Rectal smooth muscle tissue (tissue), 1 donor: ENCODE results near the gene ADPRHL1.
"Not testable (repeated sequence)": the region's sequence is repeated elsewhere in the genome, so short reads cannot be mapped to it uniquely, and the experiment has no call there.

Experiments used
- H3K27ac ChIP-seq: one replicate; pipeline ENCODE4 v1.7.0; 2013; ENCODE audit warnings: low read depth, low read length, inconsistent platforms
- H3K27me3 ChIP-seq: one replicate; pipeline ENCODE4 v1.7.0; 2013; ENCODE audit warnings: low read length; ENCODE audit not compliant: control insufficient read depth, insufficient read depth
- H3K36me3 ChIP-seq: one replicate; pipeline ENCODE4 v1.7.0; 2013; ENCODE audit warnings: low read length; ENCODE audit not compliant: control insufficient read depth, insufficient read depth
- H3K4me1 ChIP-seq: one replicate; pipeline ENCODE4 v1.7.0; 2013; ENCODE audit warnings: low read length; ENCODE audit not compliant: control insufficient read depth, insufficient read depth
- H3K4me3 ChIP-seq: one replicate; pipeline ENCODE4 v1.7.0; 2013; ENCODE audit warnings: low read length
- H3K9ac ChIP-seq: one replicate; pipeline ENCODE4 v1.7.0; 2013; ENCODE audit warnings: low read length

The ADPRHL1 gene

DNA sequence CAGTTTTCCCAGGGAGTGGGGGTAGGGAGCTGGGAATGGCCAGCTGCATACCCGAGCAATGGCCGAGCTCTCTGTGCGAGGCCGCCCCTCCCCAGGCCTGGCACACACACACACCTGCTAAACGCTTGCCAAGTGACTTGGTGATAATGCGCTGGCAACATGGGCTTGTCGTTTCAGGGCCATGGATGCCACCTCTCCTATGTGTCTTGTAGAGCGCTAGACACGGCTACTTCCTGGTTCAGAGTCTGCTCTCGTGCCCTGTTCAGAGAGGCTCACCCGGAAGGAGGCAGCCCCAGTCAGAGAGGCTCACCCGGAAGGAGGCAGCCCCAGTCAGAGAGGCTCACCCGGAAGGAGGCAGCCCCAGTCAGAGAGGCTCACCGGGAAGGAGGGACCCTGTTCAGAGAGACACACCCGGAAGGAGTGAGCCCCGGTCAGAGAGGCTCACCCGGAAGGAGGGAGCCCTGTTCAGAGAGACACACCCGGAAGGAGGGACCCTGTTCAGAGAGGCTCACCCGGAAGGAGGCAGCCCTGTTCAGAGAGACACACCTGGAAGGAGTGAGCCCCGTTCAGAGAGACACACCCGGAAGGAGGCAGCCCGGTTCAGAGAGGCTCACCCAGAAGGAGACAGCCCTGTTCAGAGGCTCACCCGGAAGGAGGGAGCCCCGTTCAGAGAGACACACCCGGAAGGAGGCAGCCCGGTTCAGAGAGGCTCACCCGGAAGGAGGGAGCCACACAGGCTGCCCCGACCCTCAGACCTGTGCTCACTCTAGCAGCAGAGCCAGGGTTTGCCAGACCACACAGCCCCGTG is 4.2 kb downstream of the ADPRHL1 start:
- Histone ChIP-seq H3K36me3 (no peaks in the 10 kb centered on the region), H3K9ac (no peak overlapping the region), H3K4me1 (peaks cover 5% of the 10 kb centered on the region), H3K27ac (peak overlapping the region; percentile 60), H3K27me3 (no peaks in the 10 kb centered on the region), H3K4me3 (peak overlapping the region; percentile 60)

DNA sequence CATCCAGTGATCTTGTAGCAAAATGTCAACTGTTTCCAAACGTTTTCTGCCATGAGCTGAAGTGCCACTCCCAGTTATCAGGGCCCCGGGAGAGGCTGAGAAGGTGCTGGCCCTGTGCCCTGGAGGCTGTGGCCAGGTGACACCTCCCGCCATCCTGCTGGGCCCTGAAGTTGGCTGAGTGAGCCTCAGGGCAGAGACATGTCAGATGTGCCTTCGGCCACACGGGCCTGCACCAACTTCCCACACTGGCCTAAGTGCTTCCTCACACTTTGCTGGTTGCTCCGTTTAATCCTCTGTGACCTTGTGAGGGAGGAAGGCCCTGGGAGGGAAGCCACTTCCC is 4.8 kb downstream of the ADPRHL1 start:
- peak overlapping the region; percentile 60 for H3K27ac ChIP-seq
- no peaks in the 10 kb centered on the region for H3K27me3 ChIP-seq
- H3K4me3 ChIP-seq, result peak overlapping the region; percentile 60
- H3K36me3 ChIP-seq, result no peaks in the 10 kb centered on the region
- peaks cover 5% of the 10 kb centered on the region for H3K4me1 ChIP-seq
- H3K9ac ChIP-seq, result no peak overlapping the region

- no peaks in the 10 kb centered on the region for H3K36me3 ChIP-seq
- H3K4me3 ChIP-seq, result no peak overlapping the region
- no peaks in the 10 kb centered on the region for H3K27me3 ChIP-seq
- no peaks in the 10 kb centered on the region for H3K4me1 ChIP-seq
- no peak overlapping the region for H3K9ac ChIP-seq
- no peak overlapping the region for H3K27ac ChIP-seq
These were observed 5.7 kb downstream of the ADPRHL1 start for GRCh38 chr13:113447596-113447995.

- Histone ChIP-seq H3K9ac (no peak overlapping the region), H3K4me3 (no peak overlapping the region), H3K27ac (no peak overlapping the region), H3K4me1 (no peaks in the 10 kb centered on the region), H3K27me3 (no peaks in the 10 kb centered on the region), H3K36me3 (no peaks in the 10 kb centered on the region)
These were observed 6.8 kb downstream of the ADPRHL1 start for GRCh38 chr13:113446488-113446854.

DNA sequence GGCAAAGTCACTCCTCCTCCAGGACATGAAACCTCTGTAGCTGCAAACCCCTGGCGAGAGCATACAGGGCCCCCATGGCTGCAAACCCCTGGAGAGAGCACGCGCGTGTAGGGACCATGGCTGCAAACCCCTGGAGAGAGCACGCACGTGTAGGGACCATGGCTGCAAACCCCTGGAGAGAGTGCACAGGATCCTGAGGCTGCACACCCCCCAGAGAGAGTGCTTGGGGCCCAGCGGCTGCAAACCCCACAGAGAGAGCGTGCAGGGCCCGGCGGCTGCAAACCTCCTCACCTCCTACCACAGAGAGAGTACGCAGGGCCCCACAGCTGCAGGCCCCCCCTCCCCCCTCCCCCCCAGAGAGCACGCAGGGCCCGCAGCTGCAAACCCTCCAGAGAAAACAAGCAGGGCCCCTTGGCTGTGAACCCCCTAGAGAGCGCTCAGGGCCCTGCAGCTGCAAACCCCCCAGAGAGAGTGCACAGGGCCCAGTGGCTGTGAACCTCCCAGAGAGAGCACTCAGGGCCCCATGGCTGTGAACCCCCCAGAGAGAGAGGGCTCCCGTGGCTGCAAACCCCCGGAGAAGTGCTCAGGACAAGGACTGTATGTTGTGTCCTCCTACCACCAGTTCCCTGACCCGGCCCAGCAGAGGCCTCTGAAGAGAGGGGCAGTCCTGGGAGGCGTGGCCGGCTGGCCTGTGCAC is 7.3 kb downstream of the ADPRHL1 start:
- H3K36me3 ChIP-seq, result no peaks in the 10 kb centered on the region
- no peak overlapping the region for H3K27ac ChIP-seq
- no peak overlapping the region for H3K9ac ChIP-seq
- no peaks in the 10 kb centered on the region for H3K4me1 ChIP-seq
- H3K4me3 ChIP-seq, result no peak overlapping the region
- no peaks in the 10 kb centered on the region for H3K27me3 ChIP-seq

DNA sequence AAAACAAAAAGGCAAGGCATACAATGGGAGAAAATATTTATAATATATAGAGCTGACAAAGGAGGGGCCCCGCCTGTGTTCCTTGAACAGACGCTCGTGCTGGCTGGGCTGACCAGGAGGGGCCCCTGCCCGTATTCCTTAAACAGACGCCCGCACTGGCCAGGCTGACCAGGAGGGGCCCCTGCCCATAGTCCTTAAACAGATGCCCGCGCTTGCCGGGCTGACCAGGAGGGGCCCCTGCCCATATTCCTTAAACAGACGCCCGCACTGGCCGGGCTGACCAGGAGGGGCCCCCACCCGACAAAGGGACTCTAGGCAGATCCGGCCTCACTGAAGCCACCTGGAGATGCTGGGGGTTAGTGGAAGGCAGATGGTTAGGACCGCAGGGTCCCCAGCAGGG is 9.3 kb downstream of the ADPRHL1 start:
- H3K9ac ChIP-seq, result no peak overlapping the region
- no peak overlapping the region for H3K27ac ChIP-seq
- H3K36me3 ChIP-seq, result no peaks in the 10 kb centered on the region
- H3K27me3 ChIP-seq, result no peaks in the 10 kb centered on the region
- H3K4me1 ChIP-seq, result no peaks in the 10 kb centered on the region
- H3K4me3 ChIP-seq, result no peak overlapping the region

GRCh38 chr13:113442985-113443362 is 10.3 kb downstream of the ADPRHL1 start:
- no peaks in the 10 kb centered on the region for H3K4me1 ChIP-seq
- no peaks in the 10 kb centered on the region for H3K36me3 ChIP-seq
- H3K9ac ChIP-seq, result no peak overlapping the region
- H3K27me3 ChIP-seq, result no peaks in the 10 kb centered on the region
- H3K4me3 ChIP-seq, result no peak overlapping the region
- no peak overlapping the region for H3K27ac ChIP-seq

DNA sequence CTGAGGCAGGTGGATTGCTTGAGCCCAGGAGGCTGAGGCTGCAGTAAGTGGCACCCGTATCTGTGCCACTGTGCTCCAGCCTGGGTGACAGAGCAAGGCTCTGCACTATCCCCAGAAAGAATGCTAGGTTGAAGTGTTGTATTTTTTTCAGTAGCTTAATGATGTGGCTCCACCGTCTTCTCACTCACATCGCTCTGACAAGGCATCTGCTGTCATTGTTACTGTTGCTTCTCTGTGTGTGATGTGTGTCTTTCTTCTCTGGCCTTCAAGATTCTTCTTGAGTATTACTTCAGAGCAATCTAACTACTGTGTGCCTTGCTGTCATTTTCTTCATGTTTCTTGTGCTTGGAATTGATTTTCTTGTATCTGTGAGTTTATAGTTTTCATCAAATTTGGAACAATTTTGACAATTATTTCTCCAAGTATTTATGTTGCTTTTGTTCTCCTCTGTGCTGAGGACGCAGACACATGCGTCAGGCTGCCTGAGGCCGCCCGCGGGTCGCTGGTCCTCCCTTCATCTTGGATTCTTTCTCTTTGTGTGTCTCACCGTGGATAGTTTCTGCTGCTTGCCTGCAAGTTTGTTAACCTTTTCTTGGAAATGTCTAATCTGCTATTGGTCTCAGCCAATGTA is 10.8 kb downstream of the ADPRHL1 start:
- H3K27me3 ChIP-seq, result no peaks in the 10 kb centered on the region

DNA sequence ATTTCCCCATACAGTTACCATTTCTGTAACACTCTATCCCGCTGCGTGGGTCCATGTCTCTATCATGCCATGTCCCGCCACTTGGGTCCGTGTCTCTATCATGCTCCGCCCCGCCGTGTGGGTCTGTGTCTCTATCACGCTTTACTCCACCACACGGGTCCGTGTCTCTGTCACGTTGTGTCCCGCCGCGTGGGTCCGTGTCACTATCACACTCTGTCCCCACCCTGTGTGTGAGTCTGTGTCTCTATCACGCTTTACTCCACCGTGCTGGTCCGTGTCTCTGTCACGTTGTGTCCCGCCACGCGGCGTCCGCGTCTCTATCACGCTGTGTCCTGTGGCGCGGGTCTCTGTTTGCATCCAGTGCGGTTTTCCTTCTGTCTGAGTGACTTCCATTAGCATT is 11.6 kb downstream of the ADPRHL1 start:
- Histone ChIP-seq H3K9ac (no peak overlapping the region), H3K36me3 (no peaks in the 10 kb centered on the region), H3K27me3 (no peaks in the 10 kb centered on the region), H3K4me3 (no peak overlapping the region), H3K27ac (no peak overlapping the region), H3K4me1 (no peaks in the 10 kb centered on the region)

More for the DNA sequence above, 10.8 kb downstream of the ADPRHL1 start:
- Histone ChIP-seq H3K36me3 (no peaks in the 10 kb centered on the region), H3K9ac (no peak overlapping the region), H3K4me3 (no peak overlapping the region), H3K4me1 (no peaks in the 10 kb centered on the region), H3K27ac (no peak overlapping the region)

GRCh38 chr13:113437408-113438010 is 15.8 kb downstream of the ADPRHL1 start:
- H3K9ac ChIP-seq, result no peak overlapping the region
- no peak overlapping the region for H3K4me3 ChIP-seq
- peak overlapping the region; percentile 46 for H3K27ac ChIP-seq
- H3K4me1 ChIP-seq, result no peaks in the 10 kb centered on the region
- no peaks in the 10 kb centered on the region for H3K27me3 ChIP-seq
- H3K36me3 ChIP-seq, result no peaks in the 10 kb centered on the region

DNA sequence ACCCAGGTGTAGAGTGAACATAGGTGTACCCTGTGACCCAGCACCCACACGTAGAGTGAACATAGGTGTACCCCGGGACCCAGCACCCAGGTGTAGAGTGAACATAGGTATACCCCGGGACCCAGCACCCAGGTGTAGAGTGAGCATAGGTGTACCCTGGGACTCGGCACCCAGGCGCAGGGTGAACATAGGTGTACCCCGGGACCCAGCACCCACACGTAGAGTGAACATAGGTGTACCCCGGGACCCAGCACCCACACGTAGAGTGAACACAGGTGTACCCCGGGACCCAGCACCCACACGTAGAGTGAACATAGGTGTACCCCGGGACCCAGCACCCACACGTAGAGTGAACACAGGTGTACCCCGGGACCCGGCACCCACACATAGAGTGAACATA is 16.4 kb downstream of the ADPRHL1 start:
- not testable (repeated sequence) for H3K4me3 ChIP-seq, H3K4me1 ChIP-seq, H3K27me3 ChIP-seq, H3K9ac ChIP-seq, H3K36me3 ChIP-seq, H3K27ac ChIP-seq

DNA sequence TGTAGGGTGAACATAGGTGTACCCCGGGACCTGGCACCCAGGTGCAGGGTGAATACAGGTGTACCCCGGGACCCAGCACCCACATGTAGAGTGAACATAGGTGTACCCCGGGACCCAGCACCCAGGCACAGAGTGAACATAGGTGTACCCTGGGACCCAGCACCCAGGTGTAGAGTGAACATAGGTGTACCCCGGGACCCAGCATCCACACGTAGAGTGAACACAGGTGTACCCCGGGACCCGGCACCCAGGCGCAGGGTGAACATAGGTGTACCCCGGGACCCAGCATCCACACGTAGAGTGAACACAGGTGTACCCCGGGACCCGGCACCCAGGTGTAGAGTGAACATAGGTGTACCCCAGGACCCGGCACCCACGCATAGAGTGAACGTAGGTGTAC is 17.4 kb downstream of the ADPRHL1 start:
- not testable (repeated sequence) for H3K36me3 ChIP-seq, H3K9ac ChIP-seq, H3K4me1 ChIP-seq, H3K27ac ChIP-seq, H3K4me3 ChIP-seq, H3K27me3 ChIP-seq
